ENCODE results near the gene SMIM45.

The SMIM45 gene

GRCh38 chr22:41978732-41979131 lies 26.8 kb downstream of the SMIM45 start:
- H3K4me2 ChIP-seq (ENCODE audit: low read length), result no peak overlapping the region
- no peaks in the 10 kb centered on the region for H3F3A ChIP-seq (ENCODE audit: insufficient read depth, low read length)
- H3K36me3 ChIP-seq (ENCODE audit: insufficient read depth, low read length), result no peaks in the 10 kb centered on the region
- H2AFZ ChIP-seq (ENCODE audit: low read length), result no peak overlapping the region
- no peak overlapping the region for H3K9ac ChIP-seq (ENCODE audit: low read length)
- no peak overlapping the region for H3K27ac ChIP-seq (ENCODE audit: low read depth, low read length, poor library complexity, severe bottlenecking)
- H3K79me2 ChIP-seq (ENCODE audit: insufficient read depth, low read length), result no peaks in the 10 kb centered on the region
- H3K9me3 ChIP-seq (ENCODE audit: low read length), result no peaks in the 10 kb centered on the region
- no peaks in the 10 kb centered on the region for H3K9me2 ChIP-seq (ENCODE audit: low read depth, low read length)
- H3K27me3 ChIP-seq (ENCODE audit: insufficient read depth, low read length), result peaks cover 12% of the 10 kb centered on the region; the same call in 1 of the 2 replicates
- H3K4me1 ChIP-seq (ENCODE audit: insufficient read depth, low read length, severe bottlenecking), result peaks cover 5% of the 10 kb centered on the region
- TF ChIP-seq CTCF (IDR thresholded peaks at IDR 0.05; ENCODE audit: low read length), result no peak
- no peak for TF ChIP-seq EZH2 (IDR thresholded peaks at IDR 0.05; ENCODE audit: borderline replicate concordance, low read length)
- no peak overlapping the region for H3K4me3 ChIP-seq (ENCODE audit: low read depth, low read length, poor library complexity, severe bottlenecking)
- no peaks in the 10 kb centered on the region for H4K20me1 ChIP-seq (ENCODE audit: insufficient read depth, low read length)

GRCh38 chr22:41979423-41980250 lies 27.7 kb downstream of the SMIM45 start:
- Histone ChIP-seq H3K4me3 (ENCODE audit: low read depth, low read length, poor library complexity, severe bottlenecking) (no peak overlapping the region), H3K36me3 (ENCODE audit: insufficient read depth, low read length) (no peaks in the 10 kb centered on the region), H3K9ac (ENCODE audit: low read length) (no peak overlapping the region), H3F3A (ENCODE audit: insufficient read depth, low read length) (no peaks in the 10 kb centered on the region), H3K4me2 (ENCODE audit: low read length) (no peak overlapping the region), H3K27me3 (ENCODE audit: insufficient read depth, low read length) (peaks cover 12% of the 10 kb centered on the region; the same call in 1 of the 2 replicates), H2AFZ (ENCODE audit: low read length) (no peak overlapping the region), H4K20me1 (ENCODE audit: insufficient read depth, low read length) (no peaks in the 10 kb centered on the region), H3K9me2 (ENCODE audit: low read depth, low read length) (no peaks in the 10 kb centered on the region), H3K4me1 (ENCODE audit: insufficient read depth, low read length, severe bottlenecking) (peaks cover 5% of the 10 kb centered on the region), H3K79me2 (ENCODE audit: insufficient read depth, low read length) (no peaks in the 10 kb centered on the region), H3K9me3 (ENCODE audit: low read length) (no peaks in the 10 kb centered on the region), H3K27ac (ENCODE audit: low read depth, low read length, poor library complexity, severe bottlenecking) (no peak overlapping the region)
- no peak for TF ChIP-seq EZH2 (IDR thresholded peaks at IDR 0.05; ENCODE audit: borderline replicate concordance, low read length)
- no peak for TF ChIP-seq CTCF (IDR thresholded peaks at IDR 0.05; ENCODE audit: low read length)

GRCh38 chr22:41982865-41983264 lies 30.9 kb downstream of the SMIM45 start:
- Histone ChIP-seq H3K36me3 (ENCODE audit: insufficient read depth, low read length) (no peaks in the 10 kb centered on the region), H3K27ac (ENCODE audit: low read depth, low read length, poor library complexity, severe bottlenecking) (no peak overlapping the region), H3K4me2 (ENCODE audit: low read length) (no peak overlapping the region), H3K27me3 (ENCODE audit: insufficient read depth, low read length) (peaks cover 3% of the 10 kb centered on the region; the same call in 1 of the 2 replicates), H3K9ac (ENCODE audit: low read length) (no peak overlapping the region), H3K9me2 (ENCODE audit: low read depth, low read length) (no peaks in the 10 kb centered on the region), H3K79me2 (ENCODE audit: insufficient read depth, low read length) (no peaks in the 10 kb centered on the region), H3F3A (ENCODE audit: insufficient read depth, low read length) (no peaks in the 10 kb centered on the region), H3K9me3 (ENCODE audit: low read length) (no peaks in the 10 kb centered on the region), H2AFZ (ENCODE audit: low read length) (no peak overlapping the region), H4K20me1 (ENCODE audit: insufficient read depth, low read length) (no peaks in the 10 kb centered on the region), H3K4me1 (ENCODE audit: insufficient read depth, low read length, severe bottlenecking) (no peaks in the 10 kb centered on the region), H3K4me3 (ENCODE audit: low read depth, low read length, poor library complexity, severe bottlenecking) (no peak overlapping the region)
- TF ChIP-seq CTCF (IDR thresholded peaks at IDR 0.05; ENCODE audit: low read length), result no peak
- TF ChIP-seq EZH2 (IDR thresholded peaks at IDR 0.05; ENCODE audit: borderline replicate concordance, low read length), result no peak

Data from OCI-LY1 (cell line).